Activated CD4-positive, alpha-beta T cell treated with anti-CD3 and anti-CD28 coated beads for 24 hours (primary cell): ENCODE results near the gene INSIG1.

Source experiments
- DNase-seq, 2 donors: peaks; one replicate each; pipeline ENCODE4 v3.0.0-alpha.2; 2020; ENCODE audit warnings: low read depth in 2 of 2

The INSIG1 gene

GRCh38 chr7:155349601-155350331 is 52.1 kb downstream of the INSIG1 start:
- DNase-seq: no peak

- no peak for DNase-seq
Measured at GRCh38 chr7:155351120-155351870, 53.6 kb downstream of the INSIG1 start.

- DNase-seq: no peak
Measured at GRCh38 chr7:155352076-155352752, 54.5 kb downstream of the INSIG1 start.

DNA sequence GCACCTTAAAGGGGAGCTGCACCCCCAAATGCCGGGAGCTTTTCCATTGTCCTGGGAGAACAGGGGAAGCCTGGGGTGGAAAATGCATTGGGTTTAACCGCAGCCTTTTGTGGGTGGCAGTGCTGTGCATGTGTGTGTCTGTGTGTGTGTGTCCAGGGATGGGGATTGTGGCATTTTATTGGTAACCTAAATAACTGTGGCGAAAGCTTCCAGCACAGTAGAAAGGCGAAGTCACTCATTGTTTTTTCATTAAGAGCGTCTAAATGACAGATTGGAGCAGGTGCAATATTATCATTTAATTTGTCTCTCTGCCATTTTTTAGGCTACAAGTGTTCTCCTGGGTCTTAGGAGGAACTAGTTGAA is 55.1 kb downstream of the INSIG1 start:
- DNase-seq: no peak

- no peak for DNase-seq
Measured at GRCh38 chr7:155353256-155353897, 55.7 kb downstream of the INSIG1 start.

DNA sequence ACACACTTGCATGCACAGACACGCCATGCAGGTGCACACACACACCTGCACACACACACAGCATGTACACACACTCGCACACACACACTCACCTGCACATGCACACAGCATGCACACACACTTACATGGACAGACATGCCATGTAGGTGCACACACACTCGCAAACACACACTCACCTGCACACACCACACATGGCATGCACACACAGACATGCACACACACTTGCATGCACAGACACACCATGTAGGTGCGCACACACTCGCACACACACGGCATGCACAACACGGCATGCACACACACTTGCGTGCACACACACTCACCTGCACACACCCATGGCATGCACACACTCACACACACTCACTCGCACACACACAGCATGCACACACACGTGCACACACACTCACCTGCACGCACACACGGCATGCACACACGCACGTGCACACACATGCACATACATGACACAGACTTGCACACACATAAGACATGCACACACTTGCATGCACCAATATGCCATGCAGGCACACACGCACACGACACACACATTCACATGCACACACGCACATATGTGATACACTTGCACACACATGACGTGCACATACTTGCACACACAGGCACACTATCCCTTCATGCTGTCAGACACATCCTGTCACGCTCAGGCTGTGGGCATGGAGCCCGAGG is 56.8 kb downstream of the INSIG1 start:
- no peak for DNase-seq

- DNase-seq: no peak
Measured at GRCh38 chr7:155355176-155355575, 57.5 kb downstream of the INSIG1 start.

DNA sequence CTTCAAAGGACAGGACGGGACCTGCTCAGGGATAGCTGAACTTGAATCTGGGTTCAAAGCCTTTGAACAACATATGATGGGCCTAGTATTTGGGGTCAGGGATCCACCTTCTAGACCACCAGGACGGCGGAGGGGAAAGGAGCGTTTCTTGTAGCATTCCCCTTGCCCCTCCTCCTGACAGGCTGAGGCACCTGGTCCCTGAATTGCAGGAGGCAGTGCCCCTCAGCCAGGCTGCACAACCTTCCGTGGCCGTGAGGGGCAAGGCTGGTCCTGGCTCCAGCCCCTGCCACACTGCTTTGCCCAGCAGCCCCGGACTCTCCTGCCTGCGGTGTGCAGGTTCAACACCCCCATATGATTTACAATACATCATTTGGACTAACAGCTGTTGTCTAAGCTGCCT is 58.1 kb downstream of the INSIG1 start:
- DNase-seq: no peak

DNA sequence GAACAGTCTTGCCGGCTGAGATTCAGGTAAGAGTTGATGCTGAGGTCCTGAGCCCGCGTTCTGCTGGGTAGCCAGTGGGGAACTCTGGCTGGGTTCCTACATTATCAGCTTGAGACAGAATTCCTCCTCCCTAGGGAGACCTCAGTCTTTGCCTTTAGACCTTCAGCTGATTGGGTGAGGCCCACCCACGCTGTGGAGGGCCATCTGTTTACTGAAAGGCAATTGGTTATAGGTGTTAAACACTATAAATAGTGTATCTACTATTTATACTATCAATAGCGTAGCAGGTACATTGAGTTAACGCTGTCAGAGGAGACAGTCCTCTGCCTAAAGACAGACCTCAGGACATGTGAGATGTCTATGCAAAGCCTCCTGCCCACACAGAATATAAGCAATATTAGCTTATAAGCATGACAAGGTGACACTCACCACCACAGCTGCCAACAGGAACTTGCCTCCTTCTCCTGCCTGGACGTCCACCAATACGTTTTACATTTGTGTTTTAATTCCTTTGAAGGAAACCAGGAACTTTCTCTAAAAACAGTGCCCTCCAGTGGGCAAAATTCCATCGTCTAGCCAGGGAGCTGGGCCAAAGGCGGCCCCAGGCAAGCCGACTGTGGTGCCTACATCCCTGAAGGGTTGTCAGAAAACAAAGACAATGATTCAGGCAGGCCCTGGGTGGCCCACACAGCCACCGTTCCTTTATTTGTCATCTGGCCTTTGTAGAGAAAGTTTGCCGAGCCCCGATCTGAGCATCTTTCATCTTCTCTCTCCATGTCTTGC is 58.8 kb downstream of the INSIG1 start:
- no peak for DNase-seq

DNA sequence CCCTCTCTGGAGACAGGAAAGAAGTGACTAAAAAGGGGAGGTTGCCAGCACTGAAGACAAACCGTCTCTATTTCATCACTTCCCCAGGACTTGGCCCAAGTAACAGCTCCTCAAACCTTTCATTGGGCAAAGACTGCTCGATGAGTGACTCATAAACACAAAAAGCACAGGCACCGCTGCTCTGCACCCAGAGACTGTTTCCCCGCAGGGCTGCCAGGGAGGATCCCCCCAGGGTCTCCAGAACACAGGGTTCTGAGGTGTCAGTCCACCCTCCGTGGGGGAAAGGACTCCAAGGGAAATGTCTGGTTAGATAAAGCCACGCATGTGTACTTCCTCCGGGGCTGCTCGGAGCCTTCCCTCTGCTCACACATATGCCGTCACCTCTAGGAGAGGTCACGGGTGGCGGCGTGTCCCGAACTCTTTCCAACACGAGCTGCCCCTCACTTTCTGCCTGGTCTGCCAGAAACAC is 59.9 kb downstream of the INSIG1 start:
- no peak for DNase-seq

GRCh38 chr7:155358066-155358947 is 60.6 kb downstream of the INSIG1 start:
- DNase-seq: no peak

DNA sequence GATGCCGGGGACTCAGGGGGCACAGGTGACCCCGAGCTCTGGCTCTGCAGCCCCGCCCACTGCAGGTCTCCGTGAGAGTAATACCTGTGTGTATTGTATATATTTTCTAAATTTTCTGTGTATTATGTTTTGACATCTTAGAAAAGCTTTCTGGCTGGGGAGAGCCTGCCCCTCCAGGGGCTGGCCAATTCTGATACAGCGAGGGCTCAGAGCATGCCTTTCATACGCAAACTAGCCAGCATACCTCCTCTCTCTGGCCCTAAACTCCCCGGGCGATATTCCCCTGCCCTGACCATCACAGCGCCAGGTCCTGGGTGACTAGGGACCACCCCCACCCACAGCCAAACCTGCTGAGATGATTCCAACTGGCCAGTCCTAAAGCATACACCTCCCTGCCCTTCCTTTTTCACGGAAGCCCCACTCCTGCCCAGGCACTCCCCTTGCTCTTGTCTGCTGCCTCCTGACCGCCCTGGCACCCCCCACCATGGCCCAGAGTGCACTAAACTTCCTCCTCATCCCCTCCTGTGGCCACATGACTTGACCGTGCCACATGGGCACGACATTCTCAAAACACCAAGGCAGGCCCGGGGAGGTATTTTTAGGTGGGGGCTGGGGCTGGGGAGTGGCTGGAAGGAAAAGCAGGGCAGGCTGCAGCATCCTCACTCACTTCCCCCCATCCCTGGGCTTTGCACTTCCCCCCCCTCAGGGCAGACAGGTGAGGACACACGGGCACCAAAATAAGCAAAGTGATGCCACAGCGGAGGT is 61.5 kb downstream of the INSIG1 start:
- no peak for DNase-seq
